ENCODE results near the gene ZZZ3.
"Not testable (repeated sequence)": the region's sequence is repeated elsewhere in the genome, so short reads cannot be mapped to it uniquely, and the experiment has no call there.

The ZZZ3 gene

GRCh38 chr1:77682460-77683159 lies at the start of gene ZZZ3:
TSS of gene ZZZ3 (minus strand) at chr1:77682658. CDS start at chr1:77633354, 49,304 bp downstream.
- ATAC-seq: peak; percentile 83
- Mint-ChIP-seq H3K36me3 (peaks cover 27% of the 10 kb centered on the region), H3K4me3 (peak within 1 kb of the TSS; percentile 93), H3K27ac (peak within 1 kb of the TSS; percentile 99), H3K4me1 (peaks cover 34% of the 10 kb centered on the region), H3K9me3 (no peaks in the 10 kb centered on the region)
- DNase-seq (ENCODE audit: low spot score in 2 of 2): peak; percentile 90 to 96

GRCh38 chr1:77732090-77732489 lies 49.6 kb upstream of the ZZZ3 start:
- DNase-seq (ENCODE audit: low spot score in 2 of 2): no peak
- ATAC-seq: no peak
- no peak overlapping the region for H3K4me3 Mint-ChIP-seq
- H3K4me1 Mint-ChIP-seq: no peaks in the 10 kb centered on the region
- peak overlapping the region; percentile 2 for H3K27ac Mint-ChIP-seq
- H3K9me3 Mint-ChIP-seq: no peaks in the 10 kb centered on the region
- peaks cover 75% of the 10 kb centered on the region for H3K36me3 Mint-ChIP-seq

- no peak for ATAC-seq
- peaks cover 98% of the 10 kb centered on the region for H3K36me3 Mint-ChIP-seq
Measured at GRCh38 chr1:77725706-77726105, 43.2 kb upstream of the ZZZ3 start.

GRCh38 chr1:77718181-77718580 lies 35.7 kb upstream of the ZZZ3 start:
- Mint-ChIP-seq H3K27ac (no peak overlapping the region), H3K4me3 (no peak overlapping the region), H3K9me3 (no peaks in the 10 kb centered on the region), H3K36me3 (peaks cover 100% of the 10 kb centered on the region), H3K4me1 (no peaks in the 10 kb centered on the region)
- DNase-seq (ENCODE audit: low spot score in 2 of 2) (no peak), ATAC-seq (no peak)

More at GRCh38 chr1:77725706-77726105, 43.2 kb upstream of the ZZZ3 start:
- no peak for DNase-seq (ENCODE audit: low spot score in 2 of 2)
- Mint-ChIP-seq H3K4me3 (no peak overlapping the region), H3K4me1 (no peaks in the 10 kb centered on the region), H3K27ac (no peak overlapping the region), H3K9me3 (no peaks in the 10 kb centered on the region)

GRCh38 chr1:77716065-77716464 lies 33.6 kb upstream of the ZZZ3 start:
- H3K9me3 Mint-ChIP-seq: no peaks in the 10 kb centered on the region
- H3K27ac Mint-ChIP-seq: no peak overlapping the region
- no peak overlapping the region for H3K4me3 Mint-ChIP-seq
- DNase-seq (ENCODE audit: low spot score in 2 of 2) (no peak), ATAC-seq (no peak)
- H3K4me1 Mint-ChIP-seq: no peaks in the 10 kb centered on the region
- peaks cover 100% of the 10 kb centered on the region for H3K36me3 Mint-ChIP-seq

GRCh38 chr1:77709727-77710126 lies 27.3 kb upstream of the ZZZ3 start:
- no peaks in the 10 kb centered on the region for H3K4me1 Mint-ChIP-seq
- peaks cover 66% of the 10 kb centered on the region for H3K36me3 Mint-ChIP-seq
- no peak overlapping the region for H3K4me3 Mint-ChIP-seq
- ATAC-seq (no peak), DNase-seq (ENCODE audit: low spot score in 2 of 2) (no peak)
- H3K9me3 Mint-ChIP-seq: no peaks in the 10 kb centered on the region
- H3K27ac Mint-ChIP-seq: no peak overlapping the region

GRCh38 chr1:77706321-77706720 lies 23.9 kb upstream of the ZZZ3 start:
- Mint-ChIP-seq H3K9me3 (no peaks in the 10 kb centered on the region), H3K4me3 (no peak overlapping the region), H3K4me1 (no peaks in the 10 kb centered on the region), H3K27ac (no peak overlapping the region), H3K36me3 (peaks cover 32% of the 10 kb centered on the region)
- peak; percentile 39 for ATAC-seq
- DNase-seq (ENCODE audit: low spot score in 2 of 2): no peak

GRCh38 chr1:77704736-77705135 lies 22.3 kb upstream of the ZZZ3 start:
- no peak overlapping the region for H3K4me3 Mint-ChIP-seq

GRCh38 chr1:77699673-77700072 lies 17.2 kb upstream of the ZZZ3 start:
- not testable (repeated sequence) for H3K27ac Mint-ChIP-seq; H3K4me3 Mint-ChIP-seq; H3K9me3 Mint-ChIP-seq; ATAC-seq; DNase-seq (ENCODE audit: low spot score in 2 of 2); H3K4me1 Mint-ChIP-seq
- H3K36me3 Mint-ChIP-seq: peaks cover 30% of the 10 kb centered on the region

More at GRCh38 chr1:77704736-77705135, 22.3 kb upstream of the ZZZ3 start:
- DNase-seq (ENCODE audit: low spot score in 2 of 2) (no peak), ATAC-seq (no peak)
- H3K27ac Mint-ChIP-seq: no peak overlapping the region
- peaks cover 16% of the 10 kb centered on the region for H3K36me3 Mint-ChIP-seq
- no peaks in the 10 kb centered on the region for H3K4me1 Mint-ChIP-seq
- no peaks in the 10 kb centered on the region for H3K9me3 Mint-ChIP-seq

GRCh38 chr1:77697441-77697840 lies 15.0 kb upstream of the ZZZ3 start:
- ATAC-seq (no peak), DNase-seq (ENCODE audit: low spot score in 2 of 2) (no peak)
- Mint-ChIP-seq H3K9me3 (no peaks in the 10 kb centered on the region), H3K36me3 (peaks cover 48% of the 10 kb centered on the region), H3K4me3 (no peak overlapping the region), H3K4me1 (no peaks in the 10 kb centered on the region), H3K27ac (no peak overlapping the region)

GRCh38 chr1:77688939-77689338 lies 6.5 kb upstream of the ZZZ3 start:
- ATAC-seq: no peak
- Mint-ChIP-seq H3K4me3 (no peak overlapping the region), H3K4me1 (peaks cover 14% of the 10 kb centered on the region)

GRCh38 chr1:77687519-77687906 lies 5.1 kb upstream of the ZZZ3 start:
- DNase-seq (ENCODE audit: low spot score in 2 of 2): no peak
- H3K4me1 Mint-ChIP-seq: peaks cover 19% of the 10 kb centered on the region
- no peak for ATAC-seq
- H3K36me3 Mint-ChIP-seq: peaks cover 15% of the 10 kb centered on the region
- no peak overlapping the region for H3K27ac Mint-ChIP-seq
- H3K4me3 Mint-ChIP-seq: peak overlapping the region; percentile 20
- no peaks in the 10 kb centered on the region for H3K9me3 Mint-ChIP-seq

More at GRCh38 chr1:77688939-77689338, 6.5 kb upstream of the ZZZ3 start:
- Mint-ChIP-seq H3K9me3 (no peaks in the 10 kb centered on the region), H3K36me3 (peaks cover 14% of the 10 kb centered on the region), H3K27ac (peak overlapping the region; percentile 50)
- DNase-seq (ENCODE audit: low spot score in 2 of 2): no peak

- DNase-seq (ENCODE audit: low spot score in 2 of 2) (no peak), ATAC-seq (no peak)
- Mint-ChIP-seq H3K4me1 (peaks cover 19% of the 10 kb centered on the region), H3K27ac (no peak overlapping the region), H3K36me3 (peaks cover 20% of the 10 kb centered on the region), H3K9me3 (no peaks in the 10 kb centered on the region), H3K4me3 (no peak overlapping the region)
Measured at GRCh38 chr1:77686796-77687518, 4.5 kb upstream of the ZZZ3 start.

GRCh38 chr1:77683160-77684148 lies 996 bp upstream of the ZZZ3 start:
- H3K27ac Mint-ChIP-seq: peak overlapping the region; percentile 99
- DNase-seq (ENCODE audit: low spot score in 2 of 2) (peak; percentile 91 to 94), ATAC-seq (peak; percentile 84)
- H3K9me3 Mint-ChIP-seq: no peaks in the 10 kb centered on the region
- peak overlapping the region; percentile 93 for H3K4me3 Mint-ChIP-seq
- H3K4me1 Mint-ChIP-seq: peaks cover 33% of the 10 kb centered on the region
- H3K36me3 Mint-ChIP-seq: peaks cover 27% of the 10 kb centered on the region

- H3K36me3 Mint-ChIP-seq: peaks cover 37% of the 10 kb centered on the region
- DNase-seq (ENCODE audit: low spot score in 2 of 2): no peak
- no peak for ATAC-seq
- no peaks in the 10 kb centered on the region for H3K9me3 Mint-ChIP-seq
- peak overlapping the region; percentile 46 for H3K27ac Mint-ChIP-seq
- peak overlapping the region; percentile 23 for H3K4me3 Mint-ChIP-seq
- peaks cover 39% of the 10 kb centered on the region for H3K4me1 Mint-ChIP-seq
Measured at GRCh38 chr1:77680173-77680572, 2.3 kb downstream of the ZZZ3 start.
